DND-41 (cell line): ENCODE measurements around the gene G6PC3.

Experiments used
- CTCF ChIP-seq: IDR thresholded peaks from 2 replicates; pipeline ENCODE4 v1.5.1; 2012; ENCODE audit warnings: borderline replicate concordance, low read length, moderate library complexity, mild to moderate bottlenecking; ENCODE audit not compliant: poor library complexity, severe bottlenecking; ENCODE audit errors: extremely low read depth
- EZH2 ChIP-seq: IDR thresholded peaks from 3 replicates; pipeline ENCODE4 v1.6.1; 2012; ENCODE audit warnings: borderline replicate concordance, low read depth, mild to moderate bottlenecking, moderate library complexity, low read length, inconsistent platforms; ENCODE audit not compliant: severe bottlenecking

DNA sequence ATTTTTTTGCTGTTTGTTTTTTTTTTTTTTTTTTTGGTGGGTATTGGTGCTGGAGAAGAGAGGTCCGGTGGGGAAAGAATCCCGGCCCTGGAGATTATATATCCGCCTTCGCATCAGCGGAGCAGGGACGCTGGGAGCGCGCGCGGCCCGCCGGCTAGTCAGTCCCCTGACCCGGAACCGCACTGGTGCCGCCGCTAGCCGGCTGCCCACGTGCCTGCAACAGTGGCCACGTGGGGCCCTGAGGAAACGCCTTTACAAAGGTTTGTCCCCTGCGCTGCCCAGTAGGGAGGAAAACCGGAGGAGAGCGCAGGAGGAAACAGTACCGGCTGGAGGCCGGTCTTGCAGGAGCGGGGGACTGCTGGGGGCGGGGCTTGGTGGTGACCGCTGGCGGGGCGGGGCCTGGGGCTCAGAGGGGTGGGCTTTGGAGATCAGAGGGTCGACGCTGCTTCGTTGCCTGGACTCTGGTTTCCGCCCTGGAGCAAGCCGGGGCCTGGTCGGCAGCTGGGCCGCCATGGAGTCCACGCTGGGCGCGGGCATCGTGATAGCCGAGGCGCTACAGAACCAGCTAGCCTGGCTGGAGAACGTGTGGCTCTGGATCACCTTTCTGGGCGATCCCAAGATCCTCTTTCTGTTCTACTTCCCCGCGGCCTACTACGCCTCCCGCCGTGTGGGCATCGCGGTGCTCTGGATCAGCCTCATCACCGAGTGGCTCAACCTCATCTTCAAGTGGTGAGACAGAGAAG, at the start of gene G6PC3:
- TF ChIP-seq CTCF, result no peak
- no peak for TF ChIP-seq EZH2
